Mammary epithelial cell (primary cell): ENCODE measurements around the gene LHFPL2.

ENCODE experiments used
- EZH2 ChIP-seq: IDR thresholded peaks from 2 replicates; pipeline ENCODE4 v1.6.1; 2012; ENCODE audit warnings: low read length, inconsistent platforms, borderline replicate concordance
- TF ChIP-seq, protein P1 (sequence below), 2 donors: IDR thresholded peaks in 1 of 2; conservative IDR thresholded peaks in 1 of 2; 2 replicates each; pipeline ENCODE4 v1.5.1; 2011 to 2012; ENCODE audit warnings: inconsistent platforms in 2 of 2, low read length in 2 of 2, mild to moderate bottlenecking in 2 of 2, control low read depth in 1 of 2, low read depth in 1 of 2; ENCODE audit not compliant: insufficient read depth in 1 of 2; ENCODE audit errors: extremely low read depth in 1 of 2

DNA sequence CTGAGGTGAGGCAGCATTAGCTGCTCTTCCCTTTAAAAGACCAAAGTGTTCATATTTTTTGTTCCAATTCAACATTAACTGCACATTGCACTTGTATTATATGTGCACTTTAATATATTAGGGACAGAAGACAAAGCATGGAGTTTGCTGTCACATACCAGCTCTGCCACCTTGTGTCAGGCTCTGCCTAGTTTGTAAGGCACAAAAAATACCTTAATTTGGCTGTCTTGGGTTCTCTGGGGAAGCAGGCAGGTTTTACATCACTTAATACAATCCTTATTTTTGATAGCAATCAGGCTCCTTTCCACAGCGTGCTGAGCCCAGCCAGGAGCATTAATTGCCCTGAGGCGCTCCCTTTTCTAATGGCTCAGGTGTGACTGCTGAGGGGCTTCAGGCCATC, 156.3 kb downstream of the LHFPL2 start:
- TF ChIP-seq, protein P1, sequence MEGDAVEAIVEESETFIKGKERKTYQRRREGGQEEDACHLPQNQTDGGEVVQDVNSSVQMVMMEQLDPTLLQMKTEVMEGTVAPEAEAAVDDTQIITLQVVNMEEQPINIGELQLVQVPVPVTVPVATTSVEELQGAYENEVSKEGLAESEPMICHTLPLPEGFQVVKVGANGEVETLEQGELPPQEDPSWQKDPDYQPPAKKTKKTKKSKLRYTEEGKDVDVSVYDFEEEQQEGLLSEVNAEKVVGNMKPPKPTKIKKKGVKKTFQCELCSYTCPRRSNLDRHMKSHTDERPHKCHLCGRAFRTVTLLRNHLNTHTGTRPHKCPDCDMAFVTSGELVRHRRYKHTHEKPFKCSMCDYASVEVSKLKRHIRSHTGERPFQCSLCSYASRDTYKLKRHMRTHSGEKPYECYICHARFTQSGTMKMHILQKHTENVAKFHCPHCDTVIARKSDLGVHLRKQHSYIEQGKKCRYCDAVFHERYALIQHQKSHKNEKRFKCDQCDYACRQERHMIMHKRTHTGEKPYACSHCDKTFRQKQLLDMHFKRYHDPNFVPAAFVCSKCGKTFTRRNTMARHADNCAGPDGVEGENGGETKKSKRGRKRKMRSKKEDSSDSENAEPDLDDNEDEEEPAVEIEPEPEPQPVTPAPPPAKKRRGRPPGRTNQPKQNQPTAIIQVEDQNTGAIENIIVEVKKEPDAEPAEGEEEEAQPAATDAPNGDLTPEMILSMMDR (conservative IDR thresholded peaks at IDR 0.05 in 1 of 2, IDR thresholded peaks at IDR 0.05 in 1 of 2; ENCODE audit: extremely low read depth in 1 of 2, insufficient read depth in 1 of 2, low read depth in 1 of 2, low read length in 2 of 2), result peak in 1 of 2 donors; percentile 2
- no peak for TF ChIP-seq EZH2
